ENCODE measurements around the gene PRKCQ.
"Not testable (repeated sequence)": the region's sequence is repeated elsewhere in the genome, so short reads cannot be mapped to it uniquely, and the experiment has no call there.

PRKCQ gene

GRCh38 chr10:6386960-6387359 lies 193.1 kb downstream of the PRKCQ start:
- Histone ChIP-seq H3K9ac (ENCODE audit: low read length in 5 of 5) (no peak overlapping the region), H3K4me1 (ENCODE audit: control insufficient read depth in 5 of 5, insufficient read depth in 5 of 5, low read length in 5 of 5) (peaks cover 4 to 27% (median 13%) of the 10 kb centered on the region in 5 donors), H3K27ac (ENCODE audit: low read depth, low read length) (no peak overlapping the region), H3K27me3 (ENCODE audit: control insufficient read depth in 5 of 5, insufficient read depth in 4 of 5, low read length in 5 of 5) (no peaks in the 10 kb centered on the region), H3K4me3 (ENCODE audit: low read depth in 1 of 5, low read length in 5 of 5) (no peak overlapping the region), H3K36me3 (ENCODE audit: control insufficient read depth in 5 of 5, insufficient read depth in 5 of 5, low read length in 5 of 5) (no peaks in the 10 kb centered on the region), H3K9me3 (ENCODE audit: control insufficient read depth in 5 of 5, low read length in 5 of 5) (peaks cover 0 to 14% (median 10%) of the 10 kb centered on the region in 5 donors)

GRCh38 chr10:6386346-6386745 lies 193.7 kb downstream of the PRKCQ start:
- Histone ChIP-seq H3K9me3 (ENCODE audit: control insufficient read depth in 5 of 5, low read length in 5 of 5) (peaks cover 0 to 14% (median 10%) of the 10 kb centered on the region in 5 donors), H3K36me3 (ENCODE audit: control insufficient read depth in 5 of 5, insufficient read depth in 5 of 5, low read length in 5 of 5) (no peaks in the 10 kb centered on the region), H3K27ac (ENCODE audit: low read depth, low read length) (no peak overlapping the region), H3K4me1 (ENCODE audit: control insufficient read depth in 5 of 5, insufficient read depth in 5 of 5, low read length in 5 of 5) (peaks cover 8 to 32% (median 13%) of the 10 kb centered on the region in 5 donors), H3K9ac (ENCODE audit: low read length in 5 of 5) (no peak overlapping the region), H3K27me3 (ENCODE audit: control insufficient read depth in 5 of 5, insufficient read depth in 4 of 5, low read length in 5 of 5) (no peaks in the 10 kb centered on the region), H3K4me3 (ENCODE audit: low read depth in 1 of 5, low read length in 5 of 5) (no peak overlapping the region)

- no peaks in the 10 kb centered on the region for H3K27me3 ChIP-seq (ENCODE audit: control insufficient read depth in 5 of 5, insufficient read depth in 4 of 5, low read length in 5 of 5)
- peaks cover 0 to 14% (median 8%) of the 10 kb centered on the region in 5 donors for H3K9me3 ChIP-seq (ENCODE audit: control insufficient read depth in 5 of 5, low read length in 5 of 5)
- no peaks in the 10 kb centered on the region for H3K36me3 ChIP-seq (ENCODE audit: control insufficient read depth in 5 of 5, insufficient read depth in 5 of 5, low read length in 5 of 5)
- H3K27ac ChIP-seq (ENCODE audit: low read depth, low read length) = no peak overlapping the region
- no peak overlapping the region for H3K9ac ChIP-seq (ENCODE audit: low read length in 5 of 5)
- no peak overlapping the region for H3K4me3 ChIP-seq (ENCODE audit: low read depth in 1 of 5, low read length in 5 of 5)
- peaks cover 8 to 32% (median 13%) of the 10 kb centered on the region in 5 donors for H3K4me1 ChIP-seq (ENCODE audit: control insufficient read depth in 5 of 5, insufficient read depth in 5 of 5, low read length in 5 of 5)
Measured at GRCh38 chr10:6385665-6386064, 194.4 kb downstream of the PRKCQ start.

- Histone ChIP-seq H3K4me3 (ENCODE audit: low read depth in 1 of 5, low read length in 5 of 5) (no peak overlapping the region), H3K4me1 (ENCODE audit: control insufficient read depth in 5 of 5, insufficient read depth in 5 of 5, low read length in 5 of 5) (peaks cover 8 to 32% (median 13%) of the 10 kb centered on the region in 5 donors), H3K27ac (ENCODE audit: low read depth, low read length) (no peak overlapping the region), H3K27me3 (ENCODE audit: control insufficient read depth in 5 of 5, insufficient read depth in 4 of 5, low read length in 5 of 5) (no peaks in the 10 kb centered on the region), H3K9ac (ENCODE audit: low read length in 5 of 5) (no peak overlapping the region), H3K9me3 (ENCODE audit: control insufficient read depth in 5 of 5, low read length in 5 of 5) (peaks cover 0 to 11% (median 7%) of the 10 kb centered on the region in 5 donors), H3K36me3 (ENCODE audit: control insufficient read depth in 5 of 5, insufficient read depth in 5 of 5, low read length in 5 of 5) (no peaks in the 10 kb centered on the region)
Measured at GRCh38 chr10:6384847-6385246, 195.2 kb downstream of the PRKCQ start.

- no peak overlapping the region for H3K27ac ChIP-seq (ENCODE audit: low read depth, low read length)
- H3K27me3 ChIP-seq (ENCODE audit: control insufficient read depth in 5 of 5, insufficient read depth in 4 of 5, low read length in 5 of 5) = no peaks in the 10 kb centered on the region
- H3K9me3 ChIP-seq (ENCODE audit: control insufficient read depth in 5 of 5, low read length in 5 of 5) = peaks cover 0 to 7% (median 3%) of the 10 kb centered on the region in 5 donors
- H3K4me1 ChIP-seq (ENCODE audit: control insufficient read depth in 5 of 5, insufficient read depth in 5 of 5, low read length in 5 of 5) = peaks cover 8 to 32% (median 13%) of the 10 kb centered on the region in 5 donors
- H3K36me3 ChIP-seq (ENCODE audit: control insufficient read depth in 5 of 5, insufficient read depth in 5 of 5, low read length in 5 of 5) = no peaks in the 10 kb centered on the region
- no peak overlapping the region for H3K4me3 ChIP-seq (ENCODE audit: low read depth in 1 of 5, low read length in 5 of 5)
- no peak overlapping the region for H3K9ac ChIP-seq (ENCODE audit: low read length in 5 of 5)
Measured at GRCh38 chr10:6384031-6384430, 196.0 kb downstream of the PRKCQ start.

GRCh38 chr10:6383096-6383812 lies 196.8 kb downstream of the PRKCQ start:
- H3K9ac ChIP-seq (ENCODE audit: low read length in 5 of 5) = no peak overlapping the region
- no peaks in the 10 kb centered on the region for H3K36me3 ChIP-seq (ENCODE audit: control insufficient read depth in 5 of 5, insufficient read depth in 5 of 5, low read length in 5 of 5)
- no peak overlapping the region for H3K4me3 ChIP-seq (ENCODE audit: low read depth in 1 of 5, low read length in 5 of 5)
- H3K4me1 ChIP-seq (ENCODE audit: control insufficient read depth in 5 of 5, insufficient read depth in 5 of 5, low read length in 5 of 5) = peaks cover 8 to 32% (median 13%) of the 10 kb centered on the region in 5 donors
- H3K27ac ChIP-seq (ENCODE audit: low read depth, low read length) = no peak overlapping the region
- H3K9me3 ChIP-seq (ENCODE audit: control insufficient read depth in 5 of 5, low read length in 5 of 5) = peaks cover 0 to 2% (median 0%) of the 10 kb centered on the region in 5 donors
- H3K27me3 ChIP-seq (ENCODE audit: control insufficient read depth in 5 of 5, insufficient read depth in 4 of 5, low read length in 5 of 5) = no peaks in the 10 kb centered on the region

DNA sequence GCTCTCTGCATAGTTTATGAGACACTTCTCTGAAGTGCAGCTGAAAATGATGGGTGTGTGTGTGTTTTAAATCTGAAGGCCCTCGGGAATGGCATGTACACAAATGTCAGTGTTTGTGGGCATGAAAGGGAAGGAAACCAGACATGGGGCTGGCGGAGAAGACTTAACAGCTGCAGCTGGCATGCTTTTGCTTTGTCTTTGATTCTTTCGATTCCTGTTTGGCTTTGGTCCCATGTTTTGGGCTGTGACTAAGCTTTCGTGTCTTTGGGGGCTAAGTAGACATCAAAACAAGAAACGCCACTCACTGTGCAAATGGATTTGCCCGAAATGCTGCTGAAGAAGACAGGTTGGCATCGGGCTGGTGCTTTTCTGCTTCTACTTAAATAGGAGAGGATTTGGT lies 198.0 kb downstream of the PRKCQ start:
- H3K27ac ChIP-seq (ENCODE audit: low read depth, low read length) = no peak overlapping the region
- peaks cover 8 to 32% (median 13%) of the 10 kb centered on the region in 5 donors for H3K4me1 ChIP-seq (ENCODE audit: control insufficient read depth in 5 of 5, insufficient read depth in 5 of 5, low read length in 5 of 5)
- no peaks in the 10 kb centered on the region for H3K27me3 ChIP-seq (ENCODE audit: control insufficient read depth in 5 of 5, insufficient read depth in 4 of 5, low read length in 5 of 5)
- peak overlapping the region in 1 of 5 donors; percentile 1 for H3K4me3 ChIP-seq (ENCODE audit: low read depth in 1 of 5, low read length in 5 of 5)
- H3K9ac ChIP-seq (ENCODE audit: low read length in 5 of 5) = no peak overlapping the region
- H3K9me3 ChIP-seq (ENCODE audit: control insufficient read depth in 5 of 5, low read length in 5 of 5) = peaks cover 0 to 2% (median 0%) of the 10 kb centered on the region in 5 donors
- no peaks in the 10 kb centered on the region for H3K36me3 ChIP-seq (ENCODE audit: control insufficient read depth in 5 of 5, insufficient read depth in 5 of 5, low read length in 5 of 5)

DNA sequence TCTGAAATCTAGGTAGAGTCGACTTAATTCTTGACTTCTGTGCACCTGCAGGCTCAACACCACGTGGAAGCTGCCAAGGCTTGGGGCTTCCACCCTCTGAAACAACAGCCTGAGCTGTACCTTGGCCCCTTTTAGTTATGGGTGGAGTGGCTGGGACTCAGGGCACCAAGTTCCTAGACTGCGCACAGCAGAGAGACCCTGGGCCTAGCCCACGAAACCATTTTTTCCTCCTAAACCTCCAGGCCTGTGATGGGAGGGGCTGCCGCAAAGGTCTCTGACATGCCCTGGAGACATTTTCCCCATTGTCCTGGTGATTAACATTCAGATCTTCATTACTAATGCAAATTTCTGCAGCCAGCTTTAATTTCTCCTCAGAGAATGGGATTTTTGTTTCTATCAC lies 199.6 kb downstream of the PRKCQ start:
- not testable (repeated sequence) for H3K27ac ChIP-seq (ENCODE audit: low read depth, low read length); H3K9me3 ChIP-seq (ENCODE audit: control insufficient read depth in 5 of 5, low read length in 5 of 5); H3K4me3 ChIP-seq (ENCODE audit: low read depth in 1 of 5, low read length in 5 of 5); H3K9ac ChIP-seq (ENCODE audit: low read length in 5 of 5); H3K27me3 ChIP-seq (ENCODE audit: control insufficient read depth in 5 of 5, insufficient read depth in 4 of 5, low read length in 5 of 5); H3K36me3 ChIP-seq (ENCODE audit: control insufficient read depth in 5 of 5, insufficient read depth in 5 of 5, low read length in 5 of 5)
- H3K4me1 ChIP-seq (ENCODE audit: control insufficient read depth in 5 of 5, insufficient read depth in 5 of 5, low read length in 5 of 5) = peaks cover 8 to 20% (median 13%) of the 10 kb centered on the region in 5 donors

DNA sequence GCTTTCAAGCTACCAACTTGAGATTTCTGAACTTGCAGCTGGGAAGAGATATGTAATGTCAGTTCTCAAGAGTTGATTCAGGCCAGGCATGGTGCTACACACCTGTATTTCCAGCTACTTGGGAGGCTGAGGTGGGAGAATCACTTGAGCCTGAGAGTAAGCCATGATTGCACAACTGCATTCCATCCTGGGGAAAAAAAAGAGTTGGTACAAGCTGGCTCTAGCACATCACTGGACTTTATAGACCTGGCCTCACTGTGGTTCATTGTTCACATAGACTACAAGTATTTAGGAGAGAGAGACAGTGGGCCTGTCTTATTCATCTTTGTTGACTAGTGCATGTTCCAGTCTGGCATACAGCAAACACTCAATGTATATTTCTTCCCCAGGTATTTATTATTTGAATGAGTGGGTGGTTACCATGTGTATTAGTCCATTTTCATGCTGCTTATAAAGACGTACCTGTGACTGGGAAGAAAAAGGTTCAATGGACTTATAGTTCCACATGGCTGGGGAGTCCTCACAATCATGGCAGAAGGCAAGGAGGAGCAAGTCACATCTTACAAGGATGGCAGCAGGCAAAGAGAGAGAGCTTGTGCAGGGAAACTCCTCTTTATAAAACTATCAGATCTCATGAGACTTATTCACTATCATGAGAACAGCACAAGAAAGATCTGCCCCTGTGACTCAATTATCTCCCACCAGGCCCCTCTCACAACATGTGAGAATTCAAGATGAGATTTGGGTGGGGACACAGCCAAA lies 200.9 kb downstream of the PRKCQ start:
- Histone ChIP-seq H3K9me3 (ENCODE audit: control insufficient read depth in 5 of 5, low read length in 5 of 5) (peaks cover 0 to 2% (median 0%) of the 10 kb centered on the region in 5 donors), H3K9ac (ENCODE audit: low read length in 5 of 5) (no peak overlapping the region), H3K27ac (ENCODE audit: low read depth, low read length) (no peak overlapping the region), H3K36me3 (ENCODE audit: control insufficient read depth in 5 of 5, insufficient read depth in 5 of 5, low read length in 5 of 5) (no peaks in the 10 kb centered on the region), H3K4me1 (ENCODE audit: control insufficient read depth in 5 of 5, insufficient read depth in 5 of 5, low read length in 5 of 5) (peaks cover 8 to 20% (median 13%) of the 10 kb centered on the region in 5 donors), H3K4me3 (ENCODE audit: low read depth in 1 of 5, low read length in 5 of 5) (no peak overlapping the region), H3K27me3 (ENCODE audit: control insufficient read depth in 5 of 5, insufficient read depth in 4 of 5, low read length in 5 of 5) (no peaks in the 10 kb centered on the region)

All from subcutaneous abdominal adipose tissue (tissue), 5 donors.